T-helper 22 cell (primary cell): ENCODE results near the gene EPB41.

Source experiments
- DNase-seq: peaks from one replicate; pipeline ENCODE4 v3.0.0-alpha.2; 2020; ENCODE audit warnings: low read depth

Gene EPB41

DNA sequence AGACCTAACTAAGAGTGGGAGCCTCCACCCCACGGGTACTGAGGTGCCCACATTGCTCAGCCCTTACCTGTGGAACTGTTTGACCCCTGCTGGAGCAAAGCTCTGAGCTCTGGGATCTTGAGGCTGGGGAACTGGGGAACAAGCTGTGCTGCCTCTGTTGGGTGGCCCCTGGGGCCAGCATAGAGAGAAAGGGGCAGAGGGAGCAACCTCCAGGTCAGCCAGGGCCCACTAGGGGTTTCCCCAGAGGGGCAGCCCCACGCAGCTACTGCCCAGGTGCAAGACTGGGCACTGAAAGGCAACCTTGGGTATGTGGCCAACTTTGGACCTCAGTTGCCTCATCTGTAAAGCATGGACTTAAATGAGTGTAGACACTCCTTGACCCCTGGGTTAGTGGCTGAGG is 23.5 kb upstream of the EPB41 start:
- DNase-seq, result no peak

DNA sequence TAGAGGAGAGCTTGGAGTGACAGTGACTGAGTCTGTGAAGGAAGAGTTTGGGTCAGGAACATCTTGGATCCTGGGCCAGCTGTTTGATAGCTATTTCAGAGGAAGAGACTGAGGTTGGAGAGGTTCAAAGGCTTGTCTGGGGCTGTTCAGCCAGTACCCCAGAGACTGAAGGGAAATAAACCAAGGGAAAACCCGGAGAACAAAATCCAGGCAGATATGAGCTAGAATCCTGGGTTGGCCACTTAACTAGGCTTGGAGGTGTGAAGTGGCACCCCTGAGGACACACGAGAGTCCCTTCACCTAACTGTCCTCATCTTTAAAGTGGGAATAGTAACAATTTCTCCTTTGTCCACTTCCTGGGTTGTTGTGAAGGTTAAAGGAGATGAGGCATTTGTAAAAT is 23.1 kb upstream of the EPB41 start:
- DNase-seq, result no peak

DNA sequence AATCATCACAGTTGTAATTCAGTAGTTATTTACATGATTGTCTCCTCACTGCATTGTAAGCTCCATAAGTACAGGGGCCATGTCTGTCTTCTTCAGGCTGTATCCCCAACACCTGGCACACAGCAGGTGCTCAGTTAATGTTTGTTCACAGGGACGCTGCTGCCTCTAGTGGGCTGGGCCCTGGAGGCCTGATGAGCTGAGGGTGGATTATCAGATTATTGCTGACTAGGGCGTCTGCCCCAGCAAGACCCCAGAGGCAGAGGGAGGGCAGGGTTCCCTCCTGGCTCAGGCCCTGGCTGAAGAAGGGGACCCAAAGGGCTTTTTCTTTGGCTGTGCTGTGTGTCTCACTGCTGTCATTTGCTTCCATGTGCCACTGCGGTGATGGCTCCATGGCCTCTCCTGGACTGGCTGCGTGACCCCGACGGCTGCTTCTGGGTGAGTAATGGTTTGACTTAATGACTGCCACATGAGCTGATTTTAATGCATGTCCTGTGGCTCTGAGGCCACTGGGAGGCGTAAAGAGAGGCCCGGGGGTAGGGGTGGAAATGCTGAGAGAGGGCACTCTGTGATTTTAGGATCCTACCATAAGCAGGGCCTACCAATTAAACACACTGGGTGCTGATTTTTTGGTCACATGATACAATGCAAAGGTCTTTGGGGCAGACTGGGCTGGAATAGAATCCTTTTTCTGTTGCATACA is 20.8 kb upstream of the EPB41 start:
- no peak for DNase-seq

DNA sequence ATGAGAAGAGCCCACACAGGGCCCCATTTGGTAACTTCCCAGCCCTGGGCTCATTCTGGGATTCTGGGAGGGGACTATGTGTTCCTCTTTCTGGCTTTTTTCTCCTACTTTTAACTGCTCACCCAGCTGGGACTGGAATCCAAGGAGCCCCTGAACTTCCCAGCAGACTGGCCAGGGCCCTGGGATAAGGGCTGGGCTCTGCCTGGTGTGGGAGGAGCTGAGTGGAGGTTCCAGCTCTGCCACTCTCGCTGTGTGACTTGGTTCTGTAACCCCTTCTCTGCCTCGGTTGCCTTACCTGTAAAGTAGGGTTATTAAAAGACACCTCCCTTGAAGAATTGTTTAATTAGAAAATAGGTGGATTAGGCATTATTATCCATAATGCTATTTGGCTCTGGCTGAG is 19.6 kb upstream of the EPB41 start:
- DNase-seq, result no peak

DNA sequence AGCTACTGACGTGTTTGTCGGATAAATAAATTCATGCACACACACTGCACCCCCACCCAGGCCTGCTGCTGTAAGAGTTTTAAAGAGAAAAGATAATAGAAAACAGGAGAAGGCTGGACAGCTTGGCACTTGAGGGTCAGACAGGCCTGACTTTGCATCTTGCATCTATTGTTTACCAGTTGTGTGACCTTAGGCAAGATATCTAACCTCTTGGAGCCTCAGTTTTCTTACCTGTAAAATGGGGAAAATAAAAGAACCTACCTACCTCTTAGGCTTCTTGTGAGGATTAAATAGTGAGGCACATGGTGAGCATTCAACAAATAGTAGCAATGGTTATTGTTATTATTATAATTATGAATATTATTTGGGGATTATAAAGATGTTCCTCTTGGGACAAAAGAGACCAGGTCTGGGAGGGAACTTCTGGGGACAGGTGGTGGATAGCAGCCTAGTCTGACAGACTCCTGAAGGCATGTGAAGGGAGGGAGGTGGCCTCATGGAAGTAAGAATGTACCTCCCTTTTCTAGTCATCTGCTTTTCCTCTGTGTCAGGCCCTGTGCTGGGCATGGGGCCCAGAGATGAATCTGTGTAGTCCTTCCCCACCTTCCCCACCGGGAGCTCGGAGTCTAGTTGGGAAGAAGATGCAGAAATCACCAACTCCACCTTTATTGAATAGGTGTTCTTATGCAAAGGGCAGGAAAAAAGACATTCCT is 18.3 kb upstream of the EPB41 start:
- DNase-seq, result no peak

DNA sequence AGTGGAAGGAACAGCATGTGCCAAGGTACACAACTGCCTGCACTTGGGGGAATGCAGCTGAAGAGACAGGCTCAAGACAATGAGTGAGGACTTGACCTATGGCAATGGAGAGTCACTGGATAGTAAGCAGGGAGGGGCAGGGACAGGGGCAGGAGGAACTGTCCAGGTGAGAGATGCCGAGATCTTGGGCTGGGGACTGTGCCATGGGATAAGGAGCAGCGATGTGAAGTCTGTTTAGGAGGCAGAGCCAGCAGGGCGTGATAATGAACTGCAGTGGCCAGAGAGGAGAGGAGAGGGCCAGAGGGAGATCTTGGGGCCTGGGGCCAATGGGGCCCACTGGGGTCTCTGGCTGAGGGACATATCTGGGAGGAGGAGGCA is 17.8 kb upstream of the EPB41 start:
- DNase-seq, result no peak

DNA sequence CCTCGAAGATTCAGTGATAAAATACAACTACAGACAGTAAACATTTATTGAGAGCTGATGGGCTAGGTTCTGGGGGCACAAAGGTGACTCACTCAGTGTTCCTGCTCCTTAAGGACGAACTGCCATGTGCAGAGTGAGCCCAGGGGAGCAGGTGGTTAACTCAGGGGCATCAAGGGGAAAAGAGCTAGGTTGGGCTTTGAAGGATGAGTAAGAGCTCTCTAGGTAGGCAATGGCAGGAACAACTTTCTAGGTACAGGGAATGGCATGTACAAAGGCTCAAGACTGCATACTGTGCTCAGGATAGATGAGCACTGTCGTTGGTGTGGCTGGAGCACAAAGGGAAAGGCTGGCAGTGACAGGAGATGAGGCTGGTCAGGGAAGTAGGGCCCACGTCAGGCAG is 16.6 kb upstream of the EPB41 start:
- no peak for DNase-seq

DNA sequence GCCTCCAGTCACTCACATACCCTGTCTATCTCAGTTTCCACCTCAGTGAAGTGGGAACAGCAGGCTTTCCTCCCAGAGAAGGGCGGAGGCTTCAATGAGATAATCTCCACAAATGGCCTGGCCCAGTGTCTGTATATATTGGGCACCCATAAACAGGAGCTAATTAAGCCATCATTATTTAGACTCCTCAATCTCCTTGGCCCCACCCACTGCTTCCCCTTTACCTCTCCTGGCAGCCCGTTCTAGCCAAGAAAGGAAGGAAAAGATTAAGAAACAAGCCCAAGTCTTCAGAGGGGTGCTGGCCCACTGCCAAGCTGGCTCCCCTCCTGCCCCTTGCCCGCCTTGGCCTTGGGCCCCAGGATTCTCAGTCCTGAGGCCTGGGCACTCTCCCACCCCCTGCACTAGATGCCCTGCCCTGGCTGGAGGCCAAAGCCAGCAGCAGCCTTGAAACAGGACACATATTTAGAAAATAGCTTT is 15.9 kb upstream of the EPB41 start:
- no peak for DNase-seq

DNA sequence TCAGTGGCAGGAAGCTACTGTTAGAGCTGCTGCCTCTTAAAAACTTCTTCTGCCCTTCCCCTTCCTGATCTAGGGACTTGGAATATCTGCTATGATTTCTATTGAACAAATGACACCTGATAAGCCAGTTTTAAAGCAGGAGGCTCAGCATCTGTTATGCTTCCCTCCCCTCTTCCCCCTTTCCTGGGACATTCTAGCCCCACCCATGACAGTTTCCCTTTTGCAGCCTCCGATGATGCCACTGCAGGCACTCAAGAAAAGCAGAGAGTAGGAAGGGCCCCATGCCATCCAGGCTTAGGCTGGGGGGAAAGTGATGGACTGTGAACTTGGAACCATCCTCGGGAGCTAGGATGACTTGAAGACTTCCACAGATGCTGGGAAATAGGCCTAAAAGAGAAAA is 15.1 kb upstream of the EPB41 start:
- DNase-seq, result no peak

DNA sequence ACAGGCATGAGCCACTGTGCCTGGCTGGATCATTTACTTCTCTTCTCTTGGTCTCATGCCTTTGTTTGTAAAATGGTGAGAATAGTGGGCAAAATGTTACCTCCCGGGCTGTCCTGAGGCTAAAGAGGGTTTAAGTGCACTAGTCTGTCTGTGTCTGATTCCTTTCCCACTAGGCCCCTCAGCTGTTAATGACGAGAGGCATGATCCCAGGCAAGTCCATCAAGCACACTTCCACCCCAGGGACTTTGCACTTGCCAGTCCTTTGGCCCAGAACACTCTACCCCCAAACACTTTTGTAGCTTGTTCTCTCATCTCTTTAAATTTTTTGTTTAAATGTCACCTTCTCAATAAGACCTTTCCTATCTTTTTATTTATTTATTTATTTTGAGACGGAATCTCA is 13.8 kb upstream of the EPB41 start:
- no peak for DNase-seq

DNA sequence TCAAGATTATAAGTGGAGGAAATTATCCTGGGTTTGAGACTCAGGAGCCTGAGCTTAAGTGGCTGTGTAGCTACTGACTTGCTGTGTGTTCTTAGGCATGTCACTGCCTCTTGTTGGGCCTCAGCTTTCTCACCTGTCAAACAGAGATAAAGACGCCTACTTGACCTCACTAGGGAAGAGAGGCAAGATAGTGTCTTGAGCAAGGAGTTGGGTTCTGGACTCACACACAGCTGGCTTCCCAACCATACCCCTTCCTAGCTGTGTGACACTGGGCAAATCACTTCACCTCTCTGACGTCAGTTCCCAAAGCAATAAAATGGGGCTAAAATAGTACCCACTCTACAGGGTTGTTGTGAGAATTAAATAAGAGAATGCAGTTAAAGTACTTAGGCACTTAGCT is 11.6 kb upstream of the EPB41 start:
- DNase-seq, result no peak

DNA sequence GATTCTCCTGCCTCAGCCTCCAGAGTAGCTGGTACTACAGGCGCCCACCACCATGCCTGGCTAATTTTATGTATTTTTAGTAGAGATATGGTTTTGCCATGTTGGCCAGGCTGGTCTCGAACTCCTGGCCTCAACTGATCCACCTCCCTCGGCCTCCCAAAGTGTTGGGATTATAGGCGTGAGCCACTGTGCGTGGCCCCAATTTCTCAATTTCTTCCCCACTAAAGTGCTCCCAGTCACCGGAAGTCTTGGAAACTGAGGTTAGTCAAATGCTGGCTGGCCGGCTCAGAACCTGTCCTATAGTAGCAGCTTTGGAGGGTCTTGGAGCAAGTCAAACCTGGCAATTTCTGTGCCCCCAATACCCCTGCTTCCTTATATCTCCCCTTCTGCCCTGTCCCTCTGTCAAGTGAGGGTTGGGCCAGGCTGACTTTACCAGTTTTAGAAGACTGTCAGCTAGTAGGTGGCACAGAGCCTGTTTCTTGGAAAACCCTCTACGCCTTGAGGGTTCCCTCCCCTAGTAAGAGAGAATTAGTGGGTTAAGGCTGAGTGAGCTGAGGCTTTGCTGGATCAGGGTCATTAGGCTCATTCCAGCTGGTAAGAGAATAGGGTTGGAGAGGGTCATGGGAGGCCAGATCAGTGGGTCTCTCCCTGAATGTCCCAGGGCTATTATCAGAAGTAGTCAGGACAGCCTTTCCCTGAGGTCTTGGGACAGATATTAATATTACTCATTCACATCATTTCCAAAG is 8.3 kb upstream of the EPB41 start:
- DNase-seq, result no peak

DNA sequence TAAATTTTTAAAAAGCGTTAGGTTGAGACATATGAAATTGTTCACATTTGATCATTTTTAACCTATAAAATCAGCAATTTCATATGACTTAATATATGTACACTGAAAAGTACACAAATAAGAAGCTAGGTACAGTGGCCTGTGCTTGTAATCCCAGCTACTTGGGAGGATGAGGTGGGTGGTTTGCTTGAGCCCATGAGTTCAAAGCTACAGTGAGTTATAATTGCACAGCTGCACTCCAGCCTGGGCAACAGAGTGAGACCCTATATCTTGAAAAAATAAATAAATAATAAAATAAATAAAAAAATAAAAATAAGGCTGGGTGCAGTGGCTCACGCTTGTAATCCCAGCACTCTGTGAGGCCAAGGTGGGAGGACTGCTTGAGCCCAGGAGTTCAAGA is 5.2 kb upstream of the EPB41 start:
- no peak for DNase-seq

DNA sequence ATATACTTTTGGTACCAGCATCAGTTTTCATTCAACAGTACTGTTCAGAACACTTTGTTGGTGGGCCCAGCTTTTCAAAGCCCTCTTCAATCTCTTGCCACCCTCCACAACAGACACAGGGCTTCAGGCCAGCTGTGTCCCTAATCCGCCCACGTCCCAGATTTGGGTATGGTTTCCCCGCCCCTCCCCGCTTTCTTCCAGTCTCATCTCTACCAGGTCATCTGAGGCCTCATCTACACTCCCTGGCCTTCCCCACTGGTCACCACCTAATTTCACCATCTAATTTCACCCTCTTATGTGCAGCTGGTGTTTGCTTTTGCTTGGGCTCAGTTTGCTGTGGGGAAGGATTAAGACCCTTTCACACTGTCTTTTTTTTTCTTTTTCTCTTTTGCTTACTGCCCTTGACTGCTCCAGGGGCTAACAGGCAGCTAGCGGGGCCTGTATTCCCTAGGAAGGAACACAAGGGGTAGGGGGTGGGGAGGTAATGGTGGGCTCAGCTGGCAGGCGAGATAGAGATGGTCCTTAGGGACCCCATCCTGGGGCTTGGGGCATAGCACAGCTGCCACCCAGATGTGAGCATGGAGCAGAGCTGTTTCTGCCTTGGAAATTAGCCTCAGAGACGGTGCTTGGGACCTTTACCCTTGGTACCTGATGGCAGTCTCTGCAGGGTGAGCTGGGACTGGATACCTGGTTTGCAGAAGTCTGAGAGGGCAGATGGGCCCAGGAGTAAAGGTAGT is 3.8 kb upstream of the EPB41 start:
- DNase-seq, result no peak

DNA sequence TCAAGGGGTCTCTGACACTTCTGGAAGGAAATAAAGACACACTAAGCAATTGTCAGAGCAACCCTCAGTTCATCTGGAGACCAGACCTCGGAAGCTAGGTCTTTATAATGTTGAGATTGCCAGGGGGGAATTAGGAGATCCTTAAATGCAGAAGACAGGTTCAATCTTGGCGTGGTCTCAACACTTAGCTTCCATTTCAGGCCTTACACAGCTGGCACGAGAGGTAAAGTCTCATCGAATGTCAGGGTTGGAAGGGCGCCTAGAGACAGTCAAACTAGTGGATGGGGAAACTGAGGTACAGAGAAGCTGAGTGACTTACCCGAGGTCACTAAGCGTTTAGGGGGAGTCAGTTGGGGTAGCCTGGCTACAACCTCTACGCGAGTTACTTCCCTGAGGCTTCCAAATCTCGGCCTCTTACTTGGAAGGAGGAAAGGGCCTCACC is 562 bp upstream of the EPB41 start:
- DNase-seq, result no peak

DNA sequence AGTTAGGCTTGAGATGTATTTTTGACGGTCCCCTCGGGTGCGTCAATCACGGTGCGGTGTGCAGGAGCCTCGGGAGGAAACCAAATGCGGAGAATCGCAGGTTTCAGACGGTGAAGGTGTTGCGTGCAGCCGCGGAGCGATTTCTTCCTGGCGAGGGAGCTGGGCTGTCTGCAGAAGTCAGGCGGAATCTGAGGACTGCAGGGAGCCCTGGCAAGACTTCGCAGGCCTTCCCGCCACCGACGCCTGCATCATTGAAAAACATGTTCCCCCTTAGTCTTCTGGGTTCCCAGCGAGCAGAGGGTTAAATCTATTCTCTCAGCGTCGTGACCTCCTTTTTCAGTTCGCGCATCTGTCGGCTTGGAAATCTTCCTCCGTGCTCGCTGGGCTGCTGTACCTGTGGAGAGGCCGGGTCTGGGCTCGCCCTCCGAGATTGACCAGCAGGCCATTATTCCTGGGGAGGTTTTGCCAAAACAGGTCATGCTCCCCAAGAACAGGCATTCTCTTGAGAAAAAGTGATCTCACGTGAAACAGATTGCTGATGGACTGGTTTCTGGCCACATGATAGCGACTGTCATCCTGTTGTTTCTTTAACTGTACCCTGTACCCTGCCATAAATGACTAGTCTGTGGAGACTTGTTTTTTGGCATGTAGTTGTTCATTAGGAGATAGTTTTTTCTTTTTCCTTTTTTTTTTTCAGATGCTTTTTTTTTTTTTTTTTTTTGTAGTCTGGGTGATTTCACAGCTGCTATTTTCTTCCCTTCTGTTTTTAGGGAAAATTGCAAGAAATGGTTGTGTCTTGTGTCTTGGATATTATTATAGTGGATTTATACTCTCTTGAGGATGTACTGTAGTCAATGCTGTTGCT is 894 bp downstream of the EPB41 start:
- DNase-seq, result peak; percentile 39

DNA sequence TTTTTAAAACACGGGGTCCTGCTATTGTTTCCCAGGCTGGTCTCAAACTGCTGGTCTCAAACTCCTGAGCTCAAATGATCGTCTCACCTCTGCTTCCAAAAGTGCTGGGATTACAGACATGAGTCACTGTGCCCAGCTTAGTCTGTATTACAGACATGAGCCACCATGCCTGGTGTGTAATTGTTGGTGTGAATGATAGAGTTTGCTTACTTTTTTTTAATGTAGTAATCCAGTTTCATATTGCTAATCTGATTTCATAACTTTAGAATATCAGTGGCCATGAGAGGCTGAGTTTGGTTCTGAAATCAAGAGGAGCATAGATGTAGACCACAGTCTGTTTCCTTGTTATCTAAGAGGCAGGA is 3.4 kb downstream of the EPB41 start:
- no peak for DNase-seq

DNA sequence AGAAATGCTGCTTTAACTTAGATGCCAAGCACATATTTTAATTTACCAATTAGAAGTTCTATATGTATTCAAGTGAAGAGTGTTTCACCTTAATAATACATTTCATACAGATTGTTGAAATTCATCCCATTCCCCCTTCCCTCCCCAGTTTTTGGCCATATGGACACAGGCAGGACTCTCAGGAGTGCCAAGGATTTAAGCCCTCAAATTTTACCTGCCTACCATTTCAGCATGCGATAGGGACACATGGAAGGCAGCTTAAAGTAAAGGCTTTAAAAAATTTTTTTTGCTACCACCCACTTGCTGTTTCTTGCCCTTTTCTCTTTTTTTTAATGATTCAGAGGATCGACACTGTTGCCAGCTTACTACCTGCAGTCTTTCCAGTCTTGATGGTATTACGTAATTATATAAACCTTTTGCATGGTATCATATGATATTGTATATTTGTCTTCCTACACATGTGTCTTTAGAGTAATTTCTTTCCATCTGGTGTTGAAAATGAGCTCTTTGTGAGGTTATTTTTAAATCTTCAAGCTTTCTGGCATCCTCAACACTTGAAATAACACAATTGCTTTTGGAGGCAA is 7.0 kb downstream of the EPB41 start:
- no peak for DNase-seq

DNA sequence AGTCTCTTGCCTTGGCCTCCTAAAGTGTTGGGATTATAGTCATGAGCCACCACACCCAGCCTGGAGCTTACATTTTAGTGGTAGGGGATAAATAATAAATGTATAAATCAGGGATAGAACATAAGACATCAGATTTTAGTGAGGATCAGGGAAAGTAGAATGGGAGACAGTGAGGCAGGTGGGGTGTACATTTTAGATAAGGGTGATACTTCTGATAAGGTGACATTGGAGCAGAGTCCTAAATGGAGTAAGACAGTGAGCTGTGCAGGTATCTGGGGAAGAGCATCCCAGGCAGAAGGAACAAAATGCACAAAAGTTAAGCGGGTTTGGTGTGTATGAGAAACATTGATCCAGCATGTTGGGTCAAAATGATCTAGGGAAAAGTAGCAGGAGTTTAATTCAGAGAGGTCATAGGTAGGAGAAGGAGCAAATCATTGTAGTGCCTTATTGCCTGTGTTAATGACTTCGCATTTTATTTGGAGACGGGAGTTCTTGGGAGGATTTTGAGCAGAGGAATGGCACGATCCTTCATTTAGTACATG is 11.1 kb downstream of the EPB41 start:
- no peak for DNase-seq

DNA sequence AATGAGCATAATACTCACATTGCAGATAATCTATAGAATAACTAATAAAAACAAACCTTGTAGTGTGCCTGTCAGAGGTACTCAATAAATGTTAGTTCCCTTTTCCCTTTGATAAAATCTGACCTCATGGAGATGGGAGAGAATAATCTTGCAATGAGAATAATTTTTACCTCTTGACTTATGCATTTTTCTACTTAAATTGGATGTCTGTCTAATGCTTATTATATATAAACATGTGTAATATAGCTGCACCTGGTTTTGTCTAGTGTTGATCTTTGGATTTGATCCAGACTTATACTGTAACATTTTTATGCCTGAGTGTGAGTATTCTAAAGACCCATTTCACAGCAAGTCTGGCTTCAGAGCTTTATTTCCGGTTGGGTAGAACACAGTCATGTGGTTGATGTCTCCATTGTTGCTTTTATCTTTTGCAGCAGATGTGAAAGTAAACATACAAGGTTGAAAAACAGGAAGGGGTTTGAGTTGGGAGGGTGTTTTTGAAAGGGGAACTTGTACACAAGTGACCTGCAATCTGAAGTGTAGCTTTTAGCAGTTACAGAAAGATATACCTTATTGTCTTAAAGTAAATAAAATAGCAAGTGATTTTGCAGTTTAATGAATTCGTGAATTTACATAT is 12.4 kb downstream of the EPB41 start:
- peak; percentile 39 for DNase-seq
